ENCODE data around the gene CUX1.

The CUX1 gene

DNA sequence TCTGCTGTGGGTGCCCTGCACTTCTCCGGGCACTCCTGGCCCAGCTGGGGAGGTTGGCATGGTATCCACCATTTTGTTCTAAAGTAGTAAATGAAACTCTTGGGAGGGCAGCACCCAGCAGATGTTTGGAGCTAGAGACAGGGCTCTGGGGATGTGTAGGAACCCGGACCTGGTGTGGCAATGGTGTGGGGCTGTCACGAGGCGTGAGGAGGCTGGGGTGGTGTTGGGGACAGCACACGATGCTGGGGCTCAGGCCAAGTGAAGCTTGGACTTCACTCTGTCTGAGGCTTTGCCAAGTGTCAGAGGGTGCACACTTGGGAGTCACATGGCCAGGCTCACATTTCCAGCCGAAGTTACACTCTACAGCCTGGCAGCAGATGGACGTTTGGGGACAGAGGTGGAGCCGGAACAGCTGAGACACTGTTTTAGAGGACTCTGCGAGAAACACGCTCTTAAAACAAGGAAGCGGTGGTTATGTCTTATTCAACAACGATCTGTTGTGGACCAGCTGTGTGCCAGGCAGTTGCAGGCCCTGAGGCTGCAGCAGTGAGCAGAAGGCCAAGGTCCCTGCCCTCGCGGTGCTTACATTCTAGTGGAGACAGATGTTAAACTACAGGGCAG lies 118.2 kb downstream of the CUX1 start:
- DNase-seq (ENCODE audit: low read depth in 2 of 2, low spot score in 1 of 2): no peak

DNA sequence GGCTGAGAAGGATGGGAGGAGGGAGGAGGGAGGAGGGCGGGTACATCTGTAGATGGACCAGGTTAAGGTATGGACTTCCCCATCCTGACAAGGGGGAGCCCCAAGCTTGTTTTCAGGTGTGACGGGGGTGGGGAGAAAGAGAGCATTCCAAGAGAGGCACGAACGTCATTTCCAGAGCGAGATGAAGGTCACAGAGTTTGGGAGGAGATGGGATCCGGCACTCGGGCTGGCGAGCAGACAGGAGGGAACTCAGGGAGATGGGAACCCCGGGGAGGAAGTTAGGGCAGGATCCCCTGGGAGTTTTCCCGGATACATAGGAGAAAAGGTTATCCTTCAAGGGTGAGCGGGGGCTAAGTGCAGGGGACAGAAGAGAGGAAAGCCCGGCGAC lies 118.8 kb downstream of the CUX1 start:
- DNase-seq (ENCODE audit: low read depth in 2 of 2, low spot score in 1 of 2): no peak

DNA sequence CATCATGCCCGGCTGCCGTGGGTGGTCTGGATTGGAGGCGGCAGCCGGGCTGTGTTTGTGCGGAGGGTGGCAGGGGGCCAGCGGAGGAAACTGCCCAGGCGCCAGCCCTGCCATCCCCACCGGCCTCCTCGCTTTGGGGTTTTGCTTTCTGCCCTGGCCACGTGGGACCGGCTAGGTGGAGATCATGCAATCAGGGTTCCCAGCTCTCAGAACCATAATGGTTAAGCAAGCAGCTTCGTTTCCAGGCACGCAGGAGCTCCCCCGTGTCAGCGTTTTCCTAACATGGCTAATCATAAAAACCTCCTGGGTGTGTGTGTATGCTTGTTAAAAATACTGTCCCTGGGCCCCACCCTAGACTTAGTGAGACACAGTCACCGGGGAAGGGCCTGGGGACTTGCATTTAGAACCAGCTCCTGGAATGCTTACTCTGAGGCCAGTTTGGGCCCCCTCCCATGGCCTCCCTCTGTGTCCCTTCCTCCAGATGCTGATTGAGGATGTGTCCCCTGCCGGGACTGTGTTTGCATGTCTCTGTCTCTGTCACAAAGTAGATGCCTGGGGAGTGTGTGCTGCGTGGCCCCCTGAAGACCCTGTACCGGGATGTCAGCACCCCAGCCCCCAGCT lies 119.3 kb downstream of the CUX1 start:
- DNase-seq (ENCODE audit: low read depth in 2 of 2, low spot score in 1 of 2): no peak

DNA sequence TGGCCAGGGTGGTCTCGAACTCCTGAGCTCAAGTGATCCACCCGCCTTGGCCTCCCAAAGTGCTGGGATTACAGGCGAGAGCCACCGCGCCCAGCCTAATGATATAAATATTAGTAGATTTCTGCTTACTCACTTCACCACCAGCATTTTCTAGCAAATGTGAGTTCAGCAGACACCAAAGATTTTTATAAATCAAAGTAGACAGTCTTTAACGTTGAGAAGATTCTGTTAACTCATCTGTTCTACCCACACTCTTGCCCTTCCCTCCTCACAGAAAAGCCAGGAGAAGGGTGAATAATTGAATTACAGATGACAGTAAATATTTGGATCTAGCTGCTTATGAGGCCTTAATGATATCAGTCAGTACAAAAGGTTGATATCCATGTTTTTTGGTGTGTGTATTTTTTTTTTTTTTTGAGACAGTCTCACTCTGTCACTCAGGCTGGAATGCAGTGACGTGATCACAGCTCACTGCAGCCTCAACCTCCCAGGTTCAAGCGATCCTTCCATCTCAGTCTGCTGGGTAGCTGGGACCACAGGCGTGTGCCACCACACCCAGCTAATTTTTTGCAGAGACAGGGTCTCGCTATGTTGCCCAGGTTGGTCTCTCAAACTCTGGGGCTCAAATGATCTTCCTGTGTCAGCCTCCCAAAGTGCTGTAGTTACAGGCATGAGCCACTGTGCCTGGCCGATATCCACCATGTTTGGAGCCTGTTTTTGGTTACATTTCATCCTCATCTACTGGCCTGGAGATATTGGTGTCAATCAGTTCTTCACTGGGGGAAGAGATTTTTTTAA lies 120.5 kb downstream of the CUX1 start:
- DNase-seq (ENCODE audit: low read depth in 2 of 2, low spot score in 1 of 2): no peak

DNA sequence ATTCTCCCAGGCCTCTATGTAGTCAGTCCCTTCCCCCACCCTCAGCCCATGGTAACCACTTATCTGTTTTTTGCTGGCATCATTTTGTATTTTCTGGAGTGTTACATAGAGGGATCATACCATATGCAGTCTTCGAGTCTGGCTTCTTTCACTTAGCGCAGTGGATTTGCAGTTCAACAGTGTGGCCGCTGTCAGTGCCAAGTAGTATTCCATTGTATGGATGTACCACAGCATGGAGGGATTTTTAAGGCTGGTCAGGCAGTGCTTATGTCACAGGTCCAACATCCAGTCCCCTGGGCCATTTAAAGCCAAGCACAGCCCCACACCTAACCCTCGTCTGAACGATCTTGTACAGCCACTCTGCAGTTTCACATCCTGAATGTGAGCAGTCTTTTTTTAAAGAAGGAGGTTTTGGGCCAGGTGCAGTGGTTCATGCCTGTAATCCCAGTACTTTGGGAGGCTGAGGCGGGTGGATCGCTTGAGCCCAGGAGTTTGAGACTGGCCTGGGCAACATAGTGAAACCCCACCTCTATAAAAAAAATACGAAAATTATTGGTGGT lies 121.8 kb downstream of the CUX1 start:
- no peak for DNase-seq (ENCODE audit: low read depth in 2 of 2, low spot score in 1 of 2)

DNA sequence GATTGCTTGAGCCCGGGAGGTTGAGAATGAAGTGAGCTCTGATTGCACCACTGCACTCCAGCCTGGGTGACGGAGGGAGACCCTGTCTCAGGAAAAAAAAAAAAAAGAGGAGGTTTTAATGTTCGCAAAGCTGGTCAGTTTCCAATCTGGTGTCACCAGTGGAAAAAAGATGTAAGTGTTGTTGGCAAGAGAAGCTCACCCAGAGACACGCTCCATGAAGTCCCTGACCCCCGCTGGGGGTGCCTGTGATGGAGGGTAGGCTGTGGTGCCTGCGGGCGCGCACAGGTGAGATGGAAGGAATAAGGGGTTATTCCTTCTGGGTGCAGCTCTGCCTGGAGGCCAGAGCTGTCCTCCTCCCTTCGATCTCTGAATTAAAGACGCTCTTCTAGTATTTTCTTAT lies 122.7 kb downstream of the CUX1 start:
- DNase-seq (ENCODE audit: low read depth in 2 of 2, low spot score in 1 of 2): no peak

DNA sequence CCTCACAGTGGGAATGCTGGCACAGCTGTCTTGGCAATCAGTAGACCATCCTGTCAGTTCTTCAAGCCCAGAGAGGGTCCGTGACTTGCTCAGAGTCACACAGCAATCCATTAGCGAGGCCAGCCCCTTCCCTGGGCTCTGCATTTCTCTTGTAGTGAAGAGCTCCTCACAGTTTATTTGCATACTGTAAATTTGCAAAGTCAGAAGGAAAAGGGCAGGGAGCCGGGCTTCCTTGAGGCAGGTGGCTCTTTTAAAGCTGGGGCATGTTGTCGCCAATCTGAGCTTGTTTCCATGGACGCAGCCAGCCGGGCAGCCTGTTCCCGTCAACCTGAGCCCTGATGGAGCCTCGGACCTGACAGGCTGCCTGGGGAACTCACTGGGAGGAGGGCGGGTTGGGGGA lies 123.4 kb downstream of the CUX1 start:
- DNase-seq (ENCODE audit: low read depth in 2 of 2, low spot score in 1 of 2): no peak

DNA sequence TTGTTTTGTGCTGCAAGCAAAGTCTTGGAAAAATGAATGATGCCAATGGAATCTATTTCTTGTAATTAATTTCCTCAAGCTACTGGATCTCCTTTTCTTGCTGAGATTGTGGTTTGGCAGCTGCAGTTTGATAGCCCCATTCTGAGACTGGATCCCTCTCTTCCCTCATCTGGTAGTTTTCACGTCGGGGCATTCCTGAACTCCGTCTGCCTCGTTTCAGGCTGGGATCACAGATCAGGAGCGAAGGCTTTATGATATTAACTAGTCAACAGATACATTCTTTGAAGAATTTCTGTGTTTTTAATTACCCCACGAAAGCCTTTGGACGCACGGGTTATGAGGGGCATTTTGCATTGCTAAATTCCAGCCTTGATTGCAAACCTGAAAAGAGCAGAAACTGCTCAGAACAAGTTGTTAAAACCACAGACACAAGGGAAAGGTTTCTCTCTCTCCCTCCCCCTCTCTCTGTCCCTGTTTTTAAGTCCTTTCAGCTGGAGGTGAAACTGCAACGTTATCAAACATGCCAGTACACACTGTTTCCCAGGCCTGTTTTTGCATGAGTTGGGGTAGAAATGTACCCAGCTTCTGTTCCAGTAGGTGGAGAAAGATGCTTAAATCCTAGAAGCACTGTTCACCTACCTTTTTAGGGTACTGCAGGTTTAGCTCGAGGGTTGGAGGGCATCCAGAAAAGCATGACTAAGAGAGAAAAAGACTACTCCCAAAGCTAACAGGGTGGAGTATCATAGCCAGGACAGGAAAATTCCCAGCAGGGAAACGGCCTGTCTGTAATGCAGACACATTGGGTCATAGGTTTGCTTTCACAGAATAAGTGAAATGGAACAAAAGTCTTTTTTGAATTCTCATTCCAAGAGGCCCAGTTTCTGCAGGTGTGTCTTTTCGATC lies 124.3 kb downstream of the CUX1 start:
- DNase-seq (ENCODE audit: low read depth in 2 of 2, low spot score in 1 of 2): no peak

DNA sequence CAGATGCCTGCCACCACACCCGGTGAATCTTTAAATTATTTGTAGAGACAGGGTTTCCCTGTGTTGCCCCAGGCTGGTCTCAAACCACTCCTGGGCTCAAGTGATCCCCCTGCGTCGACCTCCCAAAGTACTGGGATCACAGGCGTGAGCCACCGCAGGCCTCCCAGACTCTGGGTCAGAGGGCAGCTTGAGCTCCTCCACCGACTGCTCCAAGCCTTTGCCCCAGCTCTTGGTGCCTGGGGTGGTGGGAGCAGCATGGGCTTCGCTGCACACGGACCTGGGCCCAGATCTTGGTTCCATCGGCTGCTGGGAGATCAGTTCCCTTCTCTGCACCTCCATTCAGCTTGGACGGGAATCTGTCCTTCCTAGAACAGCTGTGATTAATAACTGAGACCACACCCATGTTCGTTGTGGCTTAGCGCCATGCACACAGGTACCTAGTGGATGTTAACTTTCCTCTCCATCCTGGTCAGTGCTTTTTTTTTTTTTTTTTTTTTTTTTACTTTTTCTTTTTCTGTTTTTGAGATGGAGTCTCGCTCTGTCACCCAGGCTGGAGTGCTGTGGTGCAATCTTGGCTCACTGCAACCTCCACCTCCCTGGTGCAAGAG lies 125.3 kb downstream of the CUX1 start:
- DNase-seq (ENCODE audit: low read depth in 2 of 2, low spot score in 1 of 2): no peak

DNA sequence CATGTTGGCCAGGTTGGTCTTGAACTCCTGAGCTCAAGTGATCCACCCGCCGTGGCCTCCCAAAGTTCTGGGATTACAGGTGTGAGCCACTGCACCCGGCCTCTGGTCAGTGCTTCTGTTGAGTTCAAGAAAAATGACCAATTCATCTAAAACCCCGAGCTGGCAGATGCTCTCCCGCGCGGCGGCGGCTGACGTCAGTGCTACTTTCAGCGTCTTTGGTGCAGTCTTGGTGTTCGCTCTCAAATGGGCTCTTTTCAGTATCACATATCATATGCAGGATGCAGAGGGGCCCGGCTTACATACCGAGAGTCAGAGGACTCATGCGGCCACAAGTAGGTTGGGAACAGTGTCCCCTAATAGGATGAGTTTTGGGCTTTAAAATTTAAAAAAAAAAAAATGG lies 125.9 kb downstream of the CUX1 start:
- DNase-seq (ENCODE audit: low read depth in 2 of 2, low spot score in 1 of 2): no peak

DNA sequence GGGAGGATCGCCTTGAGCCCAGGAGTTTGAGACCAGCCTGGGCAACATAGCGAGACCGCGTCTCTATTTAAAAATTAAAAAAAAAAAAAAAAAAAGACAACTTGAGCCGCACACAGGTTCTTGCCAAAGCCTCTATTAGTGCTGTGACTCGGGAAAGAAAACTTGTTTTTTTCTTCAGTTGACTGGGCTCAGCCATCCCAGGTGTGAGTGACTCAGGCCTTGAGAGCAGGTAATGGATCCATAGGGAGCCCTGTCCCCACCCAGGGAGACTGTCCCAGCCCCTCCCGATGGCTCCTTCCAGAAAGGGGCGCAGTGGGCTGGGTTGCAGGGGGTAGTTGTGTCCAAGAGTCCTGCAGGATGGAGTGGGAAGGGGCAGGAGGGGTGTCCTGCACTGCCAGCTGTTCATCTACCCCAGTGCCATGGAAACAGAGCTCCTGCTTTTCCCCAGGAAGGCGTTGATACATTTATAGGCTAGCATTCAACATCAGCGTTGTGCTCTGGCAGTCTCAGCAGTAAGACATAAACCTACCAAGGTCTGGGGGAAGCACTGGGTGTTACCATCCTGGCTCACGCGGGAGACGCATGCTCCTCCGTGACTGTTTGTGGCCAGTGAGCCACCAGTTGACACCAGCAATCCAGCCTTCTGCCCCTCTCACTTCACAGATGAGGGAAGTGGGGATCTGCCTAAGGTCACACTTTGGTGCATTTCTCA lies 126.6 kb downstream of the CUX1 start:
- DNase-seq (ENCODE audit: low read depth in 2 of 2, low spot score in 1 of 2): no peak

DNA sequence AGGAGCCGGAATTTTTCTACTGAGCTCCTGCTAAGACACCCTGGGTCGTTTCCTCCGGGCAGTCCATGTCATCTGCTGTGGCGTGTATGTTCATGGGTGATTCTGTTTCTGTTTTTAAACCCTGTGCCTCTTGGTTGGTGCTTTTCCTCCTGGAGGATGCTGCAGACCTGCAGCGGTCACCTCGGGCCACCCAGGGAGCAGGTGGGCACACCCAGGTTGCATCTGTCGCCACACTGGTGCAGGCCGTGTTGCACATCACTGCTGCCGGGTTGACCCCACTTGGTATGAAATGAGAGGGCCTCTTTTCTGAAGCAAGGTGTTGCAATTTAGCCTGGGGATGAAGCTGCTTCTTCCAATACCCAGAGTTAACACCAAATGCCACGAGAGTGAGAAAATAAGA lies 127.2 kb downstream of the CUX1 start:
- DNase-seq (ENCODE audit: low read depth in 2 of 2, low spot score in 1 of 2): no peak

DNA sequence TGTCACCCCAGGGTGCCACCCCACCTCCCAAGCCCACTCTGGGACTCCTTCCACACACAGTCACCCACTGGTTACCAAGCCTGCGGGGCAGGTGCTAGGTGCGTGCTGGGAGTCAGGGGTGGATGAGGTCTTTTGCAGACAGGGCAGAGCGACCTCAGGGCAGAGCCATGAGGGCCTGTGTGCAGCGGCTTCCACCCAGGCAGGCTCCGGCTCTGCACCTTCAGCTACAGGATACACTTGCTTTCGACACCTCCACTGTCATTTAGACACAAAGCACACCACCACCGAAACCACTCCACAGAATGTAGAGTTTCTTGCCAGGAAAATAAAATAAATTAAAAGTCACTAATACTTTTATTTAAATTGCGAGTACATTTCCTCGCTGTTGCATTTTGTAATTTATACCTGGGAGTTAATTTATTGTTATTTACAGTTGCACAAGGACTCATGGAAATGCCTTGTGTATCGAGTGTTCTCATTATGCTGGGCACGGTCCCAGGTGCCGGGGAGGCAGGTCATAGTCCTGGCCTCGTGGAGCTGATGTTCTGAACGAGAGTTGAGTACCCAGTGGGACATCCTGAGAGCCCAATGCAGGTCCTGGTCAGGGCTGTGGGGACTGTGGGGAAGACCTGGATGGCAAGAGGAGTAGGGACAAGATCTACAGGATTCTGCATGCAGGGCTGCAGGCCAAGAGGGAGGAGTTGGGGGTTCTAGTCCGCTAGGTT lies 127.8 kb downstream of the CUX1 start:
- DNase-seq (ENCODE audit: low read depth in 2 of 2, low spot score in 1 of 2): no peak

DNA sequence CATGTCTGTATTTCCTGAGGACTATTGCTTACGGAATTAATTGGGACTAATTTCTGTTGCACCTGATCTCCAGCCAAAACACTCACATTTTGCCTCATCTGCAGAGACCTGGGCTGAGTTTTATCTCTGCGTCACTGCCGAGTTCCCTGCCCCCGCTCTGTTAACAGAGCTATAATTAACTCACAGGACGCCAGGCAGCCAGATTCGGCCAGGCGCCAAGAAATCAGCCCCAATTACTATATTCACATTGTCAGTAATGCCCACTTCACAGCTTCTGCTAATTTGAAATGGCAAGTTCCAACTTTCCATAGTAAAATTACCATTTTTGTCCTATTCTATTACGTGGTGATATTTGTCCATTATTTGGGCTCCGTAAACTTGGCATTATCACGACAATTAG lies 130.5 kb downstream of the CUX1 start:
- no peak for DNase-seq (ENCODE audit: low read depth in 2 of 2, low spot score in 1 of 2)

DNA sequence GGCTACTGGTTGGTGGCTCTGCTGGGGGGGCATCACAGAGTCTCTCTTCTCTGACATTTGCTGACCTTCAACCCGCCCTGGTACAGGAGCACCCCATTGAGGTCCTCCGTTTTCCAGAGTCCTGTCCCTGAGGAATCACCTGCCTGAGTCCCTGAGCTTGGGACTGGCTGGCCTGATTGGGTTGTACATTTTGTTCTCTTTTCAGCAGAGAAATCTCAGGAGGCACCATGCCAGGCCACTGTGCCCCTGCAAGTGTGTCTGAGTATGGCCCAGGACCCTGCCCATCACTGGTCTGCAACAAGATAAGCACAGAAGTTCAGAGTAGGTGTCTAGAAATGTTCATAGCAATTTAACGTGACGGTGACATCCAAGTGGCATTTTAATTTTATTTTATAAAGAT lies 131.2 kb downstream of the CUX1 start:
- DNase-seq (ENCODE audit: low read depth in 2 of 2, low spot score in 1 of 2): no peak

DNA sequence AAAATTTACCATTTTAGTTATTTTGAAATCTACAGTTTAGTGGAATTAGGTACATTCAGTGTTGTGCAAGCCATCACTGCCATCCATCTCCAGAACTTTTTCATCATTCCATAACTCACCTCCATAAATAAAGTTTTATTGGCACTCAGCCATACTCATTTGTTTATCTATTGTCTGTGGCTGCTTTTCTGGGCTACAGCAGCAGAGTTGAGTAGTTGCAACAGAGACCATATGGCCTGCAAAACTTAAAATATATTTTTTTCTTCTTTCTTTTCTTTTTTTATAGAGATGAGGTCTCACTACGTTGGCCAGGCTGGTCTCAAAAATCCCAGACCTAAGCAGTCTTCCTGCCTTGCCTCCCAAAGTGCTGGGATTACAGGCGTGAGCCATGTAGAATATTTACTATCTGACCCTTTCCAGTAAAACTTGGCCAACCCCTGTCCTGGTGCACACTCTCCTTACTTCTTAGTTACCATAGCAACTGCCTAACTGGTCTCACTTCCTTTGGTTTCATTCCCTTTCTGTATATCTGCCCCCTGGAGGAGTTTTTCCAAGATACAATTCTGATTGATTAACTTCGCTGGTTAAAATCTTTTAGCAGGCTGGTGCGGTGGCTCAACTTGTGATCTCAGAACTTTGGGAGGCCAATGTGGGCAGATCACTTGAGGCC lies 133.2 kb downstream of the CUX1 start:
- DNase-seq (ENCODE audit: low read depth in 2 of 2, low spot score in 1 of 2): no peak

DNA sequence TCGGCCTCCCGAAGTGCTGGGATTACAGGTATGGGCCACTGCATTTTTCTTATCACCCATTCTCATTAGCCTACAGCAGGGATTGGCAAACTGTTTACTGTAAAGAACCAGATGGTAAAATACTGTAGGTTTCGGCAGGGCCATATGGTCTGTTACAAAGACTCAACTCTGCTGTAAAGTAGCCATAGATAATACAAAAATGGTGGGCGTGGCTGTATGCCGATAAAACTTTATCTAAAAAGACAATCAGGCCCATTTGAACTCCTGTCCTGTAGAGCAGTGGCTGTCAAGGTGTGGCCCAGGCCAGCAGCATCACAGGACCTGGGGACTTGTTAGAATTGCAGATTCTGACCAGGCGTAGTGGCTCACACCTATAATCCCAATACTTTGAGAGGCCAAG lies 134.3 kb downstream of the CUX1 start:
- no peak for DNase-seq (ENCODE audit: low read depth in 2 of 2, low spot score in 1 of 2)

DNA sequence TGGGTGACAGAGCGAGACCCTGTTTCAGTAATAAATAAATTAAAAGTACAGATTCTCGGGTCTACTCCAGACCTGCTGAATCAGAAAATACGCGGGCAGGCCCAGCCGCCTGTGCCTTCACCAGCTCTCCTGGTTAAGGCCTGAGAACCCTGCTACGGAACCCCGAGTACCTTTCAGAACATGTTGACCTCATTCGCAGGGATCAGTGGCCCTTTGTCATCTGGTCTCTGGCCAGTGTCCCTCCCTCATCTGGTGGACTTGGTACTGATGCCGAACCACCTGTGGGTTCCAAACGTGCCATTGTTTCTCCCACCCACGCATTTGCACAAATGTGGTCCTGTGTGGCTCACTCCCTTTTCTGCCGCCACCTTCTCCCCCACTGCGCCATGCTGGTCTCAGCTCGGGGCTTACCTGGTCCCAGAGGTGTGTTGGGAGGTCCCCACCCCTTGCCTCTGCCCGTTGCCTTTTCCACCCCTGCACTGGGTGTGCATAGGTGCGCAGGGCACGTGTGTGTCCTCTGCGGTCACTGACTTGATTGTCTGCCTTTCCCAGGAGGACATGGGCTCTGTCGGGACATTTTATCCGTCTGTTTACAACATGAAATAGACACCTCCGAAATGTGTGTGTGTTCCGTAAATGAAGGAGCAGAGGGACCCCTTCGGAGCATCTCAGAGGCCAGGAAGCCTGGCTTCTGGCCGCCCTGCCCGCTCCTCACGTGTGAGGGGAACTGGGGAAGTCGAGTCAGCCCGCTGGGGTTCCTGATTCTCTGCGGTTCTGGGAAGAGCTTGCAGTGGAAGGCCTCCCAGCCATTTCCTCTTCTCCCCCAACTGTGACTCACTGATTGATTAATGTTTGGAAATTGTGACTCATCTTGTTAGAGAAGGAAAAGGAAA lies 135.2 kb downstream of the CUX1 start:
- no peak for DNase-seq (ENCODE audit: low read depth in 2 of 2, low spot score in 1 of 2)

All from stimulated activated CD8-positive, alpha-beta memory T cell treated with anti-CD3 and anti-CD28 coated beads, Interleukin-4, amount 100 ng/mL, for 1 hour (primary cell).